ENCODE data around the gene TPSB2.
"Not testable (repeated sequence)": the region's sequence is repeated elsewhere in the genome, so short reads cannot be mapped to it uniquely, and the experiment has no call there.

DNA sequence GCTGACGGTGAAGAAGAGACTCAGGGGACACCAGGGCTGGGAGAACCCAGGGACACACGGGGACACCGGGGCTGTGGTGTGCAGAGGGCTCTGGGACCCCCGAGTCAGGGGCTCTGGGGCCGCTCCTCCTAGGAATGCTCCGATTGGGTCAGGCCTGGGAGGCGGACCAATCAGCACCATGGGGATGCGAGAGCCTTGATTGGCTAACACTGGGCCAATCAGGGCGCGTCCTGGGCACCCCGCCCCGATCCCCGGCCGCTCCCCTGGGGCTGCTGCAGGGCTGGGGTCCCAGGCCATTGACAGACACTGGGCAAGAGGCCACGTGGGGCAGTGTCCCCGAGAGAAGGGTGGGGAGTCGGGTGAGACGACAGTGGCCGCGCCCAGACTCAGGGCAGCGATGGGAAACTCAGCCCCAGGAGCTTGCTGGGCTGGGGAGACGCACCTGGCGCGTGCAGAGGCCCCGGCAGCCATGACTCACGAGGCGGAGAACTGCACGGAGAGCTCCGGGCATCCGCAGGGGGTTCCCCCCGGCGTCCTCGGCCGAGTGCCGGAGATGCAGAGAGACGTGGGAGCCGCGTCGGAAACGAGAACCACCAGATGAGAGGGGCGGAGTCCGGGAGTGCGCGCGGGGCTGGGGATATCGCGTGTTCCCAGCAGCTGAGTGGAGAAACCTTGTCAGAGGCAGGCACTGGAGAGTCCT is 2.2 kb upstream of the TPSB2 start:
- TF ChIP-seq ZNF70 (CRISPR knock-in tag; IDR thresholded peaks at IDR 0.05); PPARA (CRISPR knock-in tag; IDR thresholded peaks at IDR 0.05; ENCODE audit: borderline replicate concordance); ARNTL (CRISPR knock-in tag; IDR thresholded peaks at IDR 0.05; ENCODE audit: borderline replicate concordance, low read depth); ZFP30 (CRISPR knock-in tag; IDR thresholded peaks at IDR 0.05); SNAI2 (CRISPR knock-in tag; IDR thresholded peaks at IDR 0.05); BACH2 (CRISPR knock-in tag; IDR thresholded peaks at IDR 0.05; ENCODE audit: borderline replicate concordance); TOX (CRISPR knock-in tag; IDR thresholded peaks at IDR 0.05; ENCODE audit: borderline replicate concordance); CSRNP3 (CRISPR knock-in tag; IDR thresholded peaks at IDR 0.05); GLIS3 (CRISPR knock-in tag; IDR thresholded peaks at IDR 0.05): not testable (repeated sequence)
- TF ChIP-seq, protein P1, sequence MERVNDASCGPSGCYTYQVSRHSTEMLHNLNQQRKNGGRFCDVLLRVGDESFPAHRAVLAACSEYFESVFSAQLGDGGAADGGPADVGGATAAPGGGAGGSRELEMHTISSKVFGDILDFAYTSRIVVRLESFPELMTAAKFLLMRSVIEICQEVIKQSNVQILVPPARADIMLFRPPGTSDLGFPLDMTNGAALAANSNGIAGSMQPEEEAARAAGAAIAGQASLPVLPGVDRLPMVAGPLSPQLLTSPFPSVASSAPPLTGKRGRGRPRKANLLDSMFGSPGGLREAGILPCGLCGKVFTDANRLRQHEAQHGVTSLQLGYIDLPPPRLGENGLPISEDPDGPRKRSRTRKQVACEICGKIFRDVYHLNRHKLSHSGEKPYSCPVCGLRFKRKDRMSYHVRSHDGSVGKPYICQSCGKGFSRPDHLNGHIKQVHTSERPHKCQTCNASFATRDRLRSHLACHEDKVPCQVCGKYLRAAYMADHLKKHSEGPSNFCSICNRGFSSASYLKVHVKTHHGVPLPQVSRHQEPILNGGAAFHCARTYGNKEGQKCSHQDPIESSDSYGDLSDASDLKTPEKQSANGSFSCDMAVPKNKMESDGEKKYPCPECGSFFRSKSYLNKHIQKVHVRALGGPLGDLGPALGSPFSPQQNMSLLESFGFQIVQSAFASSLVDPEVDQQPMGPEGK (CRISPR knock-in tag; IDR thresholded peaks at IDR 0.05; ENCODE audit: borderline replicate concordance): not testable (repeated sequence)

All from SK-N-SH treated with all-trans-retinoic acid at 6 μM for 48 hours (cell line).